ENCODE measurements around the gene ABCA1.

The ABCA1 gene

DNA sequence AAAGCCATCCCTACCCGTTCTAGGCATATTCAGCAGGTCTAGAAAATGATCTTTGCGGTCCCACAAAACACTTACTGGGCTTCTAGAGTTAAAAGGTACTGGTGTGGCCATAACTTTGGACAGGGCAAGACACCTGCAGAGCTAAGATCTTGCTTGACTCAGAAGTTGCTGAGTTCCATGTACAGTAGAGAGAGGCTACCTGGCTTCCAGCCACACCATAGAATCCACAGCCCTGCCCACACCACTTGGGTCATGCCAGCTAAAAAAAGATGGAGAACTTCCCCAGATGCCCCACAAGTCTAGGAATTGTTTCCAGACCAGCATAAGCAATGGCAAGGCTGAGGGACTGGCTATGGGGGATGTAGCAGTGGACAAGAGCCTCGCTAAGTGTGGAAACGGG is 52.1 kb downstream of the ABCA1 start:
- Mint-ChIP-seq H3K27ac (no peak overlapping the region), H3K27me3 (no peaks in the 10 kb centered on the region), H3K4me1 (ENCODE audit: low read depth) (peaks cover 2% of the 10 kb centered on the region), H3K36me3 (peaks cover 14% of the 10 kb centered on the region), H3K4me3 (no peak overlapping the region), H3K9me3 (ENCODE audit: low read depth) (no peaks in the 10 kb centered on the region)

DNA sequence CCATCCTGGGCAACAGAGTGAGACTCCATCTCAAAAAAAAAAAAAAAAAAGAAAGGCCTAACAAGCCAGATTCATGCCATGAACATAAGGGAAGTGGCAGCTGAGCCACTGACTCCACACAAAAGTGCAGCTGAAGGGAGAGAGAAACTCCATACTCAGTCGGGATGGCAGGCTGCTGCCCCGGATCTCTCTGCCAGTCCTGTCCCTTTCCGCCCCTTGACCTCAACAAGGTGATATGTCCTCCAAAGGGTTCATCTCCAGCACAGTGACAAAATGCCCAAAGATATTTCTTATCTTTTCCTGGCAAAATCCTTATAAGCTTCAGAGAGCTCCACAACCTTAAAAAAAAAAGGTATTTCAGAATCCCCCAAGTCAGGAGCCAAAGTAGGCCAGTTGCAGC is 52.6 kb downstream of the ABCA1 start:
- Mint-ChIP-seq H3K27me3 (no peaks in the 10 kb centered on the region), H3K9me3 (ENCODE audit: low read depth) (no peaks in the 10 kb centered on the region), H3K27ac (no peak overlapping the region), H3K36me3 (peaks cover 14% of the 10 kb centered on the region), H3K4me3 (no peak overlapping the region), H3K4me1 (ENCODE audit: low read depth) (peaks cover 2% of the 10 kb centered on the region)

DNA sequence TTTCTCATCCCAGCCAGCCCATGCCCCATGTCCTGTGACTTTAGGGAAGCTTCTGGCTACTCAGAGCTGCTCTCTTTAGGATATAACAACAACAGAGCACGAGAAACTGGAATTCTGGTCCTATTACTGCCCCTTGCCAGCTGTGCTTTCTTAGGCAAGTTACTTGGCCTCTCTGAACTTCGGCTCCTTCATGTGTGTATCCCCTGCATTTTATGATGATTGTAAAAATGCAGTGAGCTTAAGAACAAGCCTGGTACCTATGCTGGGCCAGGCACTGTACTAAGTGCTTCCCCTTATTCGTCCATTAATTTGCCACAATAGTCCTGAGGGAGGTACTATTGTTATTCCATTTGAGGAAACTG is 54.5 kb downstream of the ABCA1 start:
- Mint-ChIP-seq H3K36me3 (peaks cover 15% of the 10 kb centered on the region), H3K27me3 (no peaks in the 10 kb centered on the region), H3K9me3 (ENCODE audit: low read depth) (no peaks in the 10 kb centered on the region), H3K4me3 (no peak overlapping the region), H3K27ac (no peak overlapping the region), H3K4me1 (ENCODE audit: low read depth) (peaks cover 2% of the 10 kb centered on the region)

GRCh38 chr9:104872656-104873488 is 55.1 kb downstream of the ABCA1 start:
- H3K4me3 Mint-ChIP-seq, result no peak overlapping the region
- H3K36me3 Mint-ChIP-seq, result peaks cover 18% of the 10 kb centered on the region
- no peak overlapping the region for H3K27ac Mint-ChIP-seq
- H3K27me3 Mint-ChIP-seq, result no peaks in the 10 kb centered on the region
- H3K9me3 Mint-ChIP-seq (ENCODE audit: low read depth), result no peaks in the 10 kb centered on the region
- H3K4me1 Mint-ChIP-seq (ENCODE audit: low read depth), result peaks cover 2% of the 10 kb centered on the region

GRCh38 chr9:104871961-104872527 is 55.9 kb downstream of the ABCA1 start:
- Mint-ChIP-seq H3K27ac (no peak overlapping the region), H3K4me3 (no peak overlapping the region), H3K9me3 (ENCODE audit: low read depth) (no peaks in the 10 kb centered on the region), H3K27me3 (no peaks in the 10 kb centered on the region), H3K4me1 (ENCODE audit: low read depth) (peaks cover 2% of the 10 kb centered on the region), H3K36me3 (peaks cover 16% of the 10 kb centered on the region)

GRCh38 chr9:104869811-104870210 is 58.1 kb downstream of the ABCA1 start:
- H3K27me3 Mint-ChIP-seq, result no peaks in the 10 kb centered on the region
- H3K4me1 Mint-ChIP-seq (ENCODE audit: low read depth), result peaks cover 2% of the 10 kb centered on the region
- no peak overlapping the region for H3K27ac Mint-ChIP-seq
- H3K36me3 Mint-ChIP-seq, result peaks cover 12% of the 10 kb centered on the region
- H3K4me3 Mint-ChIP-seq, result no peak overlapping the region
- no peaks in the 10 kb centered on the region for H3K9me3 Mint-ChIP-seq (ENCODE audit: low read depth)

DNA sequence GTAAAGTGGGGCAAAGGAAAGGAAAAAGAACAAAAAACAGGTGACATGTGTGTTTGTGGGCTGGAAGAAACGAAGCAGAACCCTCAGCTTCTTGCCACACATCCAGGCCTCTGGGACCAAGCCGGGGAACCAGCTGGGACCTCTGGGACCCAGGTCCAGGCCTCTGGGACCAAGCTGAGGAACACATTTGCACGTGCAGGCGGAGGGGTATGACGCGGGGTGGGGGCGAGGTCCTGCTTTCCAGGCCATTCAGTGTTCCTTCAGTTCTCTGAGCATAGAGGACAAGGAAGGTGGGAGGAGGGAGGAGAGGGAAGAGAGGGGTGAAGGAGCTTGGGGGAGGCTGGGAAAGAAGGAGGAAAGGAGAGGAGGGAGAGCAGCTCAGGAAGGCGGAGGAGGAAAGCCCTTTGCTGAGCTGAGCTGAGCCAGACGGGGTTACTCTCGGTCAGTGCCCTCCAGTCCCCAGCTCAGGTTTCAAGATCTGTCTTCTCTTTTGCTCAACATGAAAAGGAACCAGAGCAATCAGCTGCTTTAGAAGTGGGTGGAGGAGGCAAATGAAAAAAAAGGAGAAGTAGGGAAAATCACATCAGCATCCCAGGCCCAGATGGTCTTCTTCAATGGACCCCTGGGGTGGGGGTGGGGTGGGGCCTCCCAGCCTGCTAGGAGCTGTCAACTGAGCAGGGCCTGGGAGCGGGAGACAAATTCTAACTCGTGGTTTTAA is 59.1 kb downstream of the ABCA1 start:
- Mint-ChIP-seq H3K9me3 (ENCODE audit: low read depth) (no peaks in the 10 kb centered on the region), H3K36me3 (peaks cover 11% of the 10 kb centered on the region), H3K27ac (no peak overlapping the region), H3K4me1 (ENCODE audit: low read depth) (peaks cover 3% of the 10 kb centered on the region), H3K4me3 (no peak overlapping the region), H3K27me3 (no peaks in the 10 kb centered on the region)

GRCh38 chr9:104868303-104868686 is 59.7 kb downstream of the ABCA1 start:
- no peak overlapping the region for H3K27ac Mint-ChIP-seq
- no peaks in the 10 kb centered on the region for H3K27me3 Mint-ChIP-seq
- H3K36me3 Mint-ChIP-seq, result peaks cover 7% of the 10 kb centered on the region
- H3K4me3 Mint-ChIP-seq, result no peak overlapping the region
- peaks cover 7% of the 10 kb centered on the region for H3K4me1 Mint-ChIP-seq (ENCODE audit: low read depth)
- no peaks in the 10 kb centered on the region for H3K9me3 Mint-ChIP-seq (ENCODE audit: low read depth)

DNA sequence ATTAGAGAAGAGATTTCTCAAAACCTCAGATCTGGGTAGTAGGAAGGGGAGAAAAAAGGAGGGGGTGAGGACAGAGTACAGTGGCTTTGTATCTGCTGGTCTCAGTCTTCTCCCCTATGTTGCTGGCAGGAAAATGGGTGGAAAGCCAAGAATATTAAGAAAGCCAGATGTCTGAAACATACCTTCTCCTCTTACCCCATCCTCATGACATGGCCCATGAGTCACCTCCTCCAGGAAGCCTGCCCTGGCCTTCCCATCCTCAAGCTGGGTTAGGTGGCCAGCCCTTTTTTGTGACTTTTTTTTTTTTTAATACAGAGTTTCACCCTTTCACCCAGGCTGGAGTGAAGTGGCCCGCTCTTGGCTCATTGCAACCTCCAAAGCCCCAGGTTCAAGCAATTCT is 61.8 kb downstream of the ABCA1 start:
- Mint-ChIP-seq H3K4me1 (ENCODE audit: low read depth) (peaks cover 5% of the 10 kb centered on the region), H3K9me3 (ENCODE audit: low read depth) (no peaks in the 10 kb centered on the region), H3K27ac (no peak overlapping the region), H3K4me3 (no peak overlapping the region), H3K36me3 (peaks cover 4% of the 10 kb centered on the region), H3K27me3 (no peaks in the 10 kb centered on the region)

GRCh38 chr9:104864675-104865104 is 63.3 kb downstream of the ABCA1 start:
- Mint-ChIP-seq H3K4me3 (no peak overlapping the region), H3K36me3 (peaks cover 4% of the 10 kb centered on the region), H3K9me3 (ENCODE audit: low read depth) (no peaks in the 10 kb centered on the region), H3K27ac (no peak overlapping the region), H3K27me3 (no peaks in the 10 kb centered on the region), H3K4me1 (ENCODE audit: low read depth) (peaks cover 5% of the 10 kb centered on the region)

GRCh38 chr9:104863180-104863883 is 64.6 kb downstream of the ABCA1 start:
- Mint-ChIP-seq H3K27me3 (no peaks in the 10 kb centered on the region), H3K36me3 (peaks cover 2% of the 10 kb centered on the region), H3K4me3 (no peak overlapping the region), H3K27ac (no peak overlapping the region), H3K9me3 (ENCODE audit: low read depth) (no peaks in the 10 kb centered on the region), H3K4me1 (ENCODE audit: low read depth) (peaks cover 5% of the 10 kb centered on the region)

- Mint-ChIP-seq H3K27ac (no peak overlapping the region), H3K9me3 (ENCODE audit: low read depth) (no peaks in the 10 kb centered on the region), H3K4me3 (no peak overlapping the region), H3K36me3 (peaks cover 3% of the 10 kb centered on the region), H3K27me3 (no peaks in the 10 kb centered on the region), H3K4me1 (ENCODE audit: low read depth) (peaks cover 5% of the 10 kb centered on the region)
These were observed 66.6 kb downstream of the ABCA1 start for GRCh38 chr9:104861397-104861796.

- Mint-ChIP-seq H3K27me3 (no peaks in the 10 kb centered on the region), H3K36me3 (peaks cover 7% of the 10 kb centered on the region), H3K27ac (no peak overlapping the region), H3K9me3 (ENCODE audit: low read depth) (no peaks in the 10 kb centered on the region), H3K4me1 (ENCODE audit: low read depth) (peaks cover 5% of the 10 kb centered on the region), H3K4me3 (no peak overlapping the region)
These were observed 67.7 kb downstream of the ABCA1 start for GRCh38 chr9:104860263-104860662.

GRCh38 chr9:104858846-104859245 is 69.1 kb downstream of the ABCA1 start:
- Mint-ChIP-seq H3K36me3 (peaks cover 10% of the 10 kb centered on the region), H3K9me3 (ENCODE audit: low read depth) (no peaks in the 10 kb centered on the region), H3K27me3 (no peaks in the 10 kb centered on the region), H3K4me1 (ENCODE audit: low read depth) (peaks cover 4% of the 10 kb centered on the region), H3K27ac (no peak overlapping the region), H3K4me3 (no peak overlapping the region)

- Mint-ChIP-seq H3K27ac (no peak overlapping the region), H3K4me3 (no peak overlapping the region), H3K36me3 (peaks cover 10% of the 10 kb centered on the region), H3K9me3 (ENCODE audit: low read depth) (no peaks in the 10 kb centered on the region), H3K27me3 (no peaks in the 10 kb centered on the region), H3K4me1 (ENCODE audit: low read depth) (peaks cover under 1% of the 10 kb centered on the region)
These were observed 69.7 kb downstream of the ABCA1 start for GRCh38 chr9:104858271-104858670.

All from activated naive CD8-positive, alpha-beta T cell (primary cell).